Hematopoietic multipotent progenitor cell treated with erythropoietin and hydrocortisone succinate and interleukin-3 and kit ligand, for 17 days (in vitro differentiated cells): Measurements from ENCODE around the gene AGO4.
"Not testable (repeated sequence)": the region's sequence is repeated elsewhere in the genome, so short reads cannot be mapped to it uniquely, and the experiment has no call there.

Experiments used
- DNase-seq: peaks from one replicate; pipeline ENCODE4 v3.0.0-alpha.2; 2015; ENCODE audit warnings: low spot score

AGO4 gene

GRCh38 chr1:35863881-35864625 is 56.2 kb downstream of the AGO4 start:
- no peak for DNase-seq

- no peak for DNase-seq
Observed at GRCh38 chr1:35864813-35865212, 57.0 kb downstream of the AGO4 start.

GRCh38 chr1:35866991-35867390 is 59.2 kb downstream of the AGO4 start:
- DNase-seq: no peak

GRCh38 chr1:35869245-35869950 is 61.6 kb downstream of the AGO4 start:
- not testable (repeated sequence) for DNase-seq

GRCh38 chr1:35870651-35871309 is 63.0 kb downstream of the AGO4 start:
- DNase-seq: no peak

- DNase-seq: no peak
Observed at GRCh38 chr1:35873243-35873750, 65.5 kb downstream of the AGO4 start.

- DNase-seq: not testable (repeated sequence)
Observed at GRCh38 chr1:35874115-35874514, 66.3 kb downstream of the AGO4 start.

- DNase-seq: no peak
Observed at GRCh38 chr1:35876988-35877387, 69.2 kb downstream of the AGO4 start.

GRCh38 chr1:35881850-35882273 is 74.0 kb downstream of the AGO4 start:
- DNase-seq: peak; percentile 8

- no peak for DNase-seq
Observed at GRCh38 chr1:35882586-35882944, 74.7 kb downstream of the AGO4 start.

- DNase-seq: peak; percentile 88
Observed at GRCh38 chr1:35882945-35883634, 75.3 kb downstream of the AGO4 start, which contains the start of gene AGO1. Gene AGO1, plus strand, starts transcription at chr1:35883209. Its CDS starts 213 bp downstream, at chr1:35883422.

GRCh38 chr1:35883635-35884101 is 75.9 kb downstream of the AGO4 start:
- DNase-seq: no peak

- no peak for DNase-seq
Observed at GRCh38 chr1:35884934-35885333, 77.1 kb downstream of the AGO4 start.

- DNase-seq: no peak
Observed at GRCh38 chr1:35885961-35886558, 78.2 kb downstream of the AGO4 start.

- DNase-seq: no peak
Observed at GRCh38 chr1:35886577-35887431, 79.0 kb downstream of the AGO4 start.

GRCh38 chr1:35887508-35887907 is 79.7 kb downstream of the AGO4 start:
- DNase-seq: no peak

GRCh38 chr1:35888255-35888654 is 80.4 kb downstream of the AGO4 start:
- DNase-seq: no peak

- DNase-seq: not testable (repeated sequence)
Observed at GRCh38 chr1:35888981-35889380, 81.2 kb downstream of the AGO4 start.

GRCh38 chr1:35893051-35893879 is 85.4 kb downstream of the AGO4 start:
- no peak for DNase-seq

GRCh38 chr1:35894183-35894582 is 86.4 kb downstream of the AGO4 start:
- DNase-seq: no peak
